HG03521 (cell line): ENCODE data around the gene BTAF1.

Source experiments
- ATAC-seq: cut with Tn5 transposase; IDR thresholded peaks from one replicate; pipeline ENCODE4 v1.9.1; 2021; ENCODE audit warnings: mild to moderate bottlenecking, moderate library complexity; ENCODE audit not compliant: unreplicated experiment

Gene BTAF1

GRCh38 chr10:92042541-92042940, 119.0 kb downstream of the BTAF1 start:
- ATAC-seq, result no peak

GRCh38 chr10:92045641-92046106, 122.1 kb downstream of the BTAF1 start:
- no peak for ATAC-seq

- ATAC-seq, result no peak
These were observed 123.6 kb downstream of the BTAF1 start for GRCh38 chr10:92047215-92047614.

GRCh38 chr10:92052088-92052487, 128.5 kb downstream of the BTAF1 start:
- ATAC-seq, result no peak

- no peak for ATAC-seq
These were observed 129.2 kb downstream of the BTAF1 start for GRCh38 chr10:92052741-92053140.

GRCh38 chr10:92054807-92055206, 131.2 kb downstream of the BTAF1 start:
- no peak for ATAC-seq

- no peak for ATAC-seq
These were observed 138.7 kb downstream of the BTAF1 start for GRCh38 chr10:92062273-92062672.

GRCh38 chr10:92064506-92064905, 140.9 kb downstream of the BTAF1 start:
- ATAC-seq, result no peak

GRCh38 chr10:92066386-92066785, 142.8 kb downstream of the BTAF1 start:
- no peak for ATAC-seq

GRCh38 chr10:92068900-92069299, 145.3 kb downstream of the BTAF1 start:
- no peak for ATAC-seq

- no peak for ATAC-seq
These were observed 150.7 kb downstream of the BTAF1 start for GRCh38 chr10:92074126-92074887.

- no peak for ATAC-seq
These were observed 152.3 kb downstream of the BTAF1 start for GRCh38 chr10:92075829-92076228.

- ATAC-seq, result no peak
These were observed 153.2 kb downstream of the BTAF1 start for GRCh38 chr10:92076722-92077121.

GRCh38 chr10:92079003-92079402, 155.4 kb downstream of the BTAF1 start:
- no peak for ATAC-seq
